K562 (cell line): ENCODE measurements around the gene ABHD1. TPM values are rescaled to one million over a fixed set of nuclear protein-coding genes. Genes with fewer than 3 reads are reported as not detected.
A peak's percentile ranks its signal among the peaks of the same experiment; 100 is the strongest.

Experiments used
- ATAC-seq: fragments of 200-7000 bp; cut with Tn5 transposase; 3 replicates; pipeline ENCODE4 v1.9.1; 2020; ENCODE audit warnings: moderate library complexity
- BruUV-seq: library from RNA; stranded (reverse); fragments of 400-500 nt; replicated peaks from 2 replicates; lab custom pipeline; 2021; lab: Mats Ljungman, UMichigan
- CTCF ChIA-PET: fragments of 300-600 bp; formaldehyde crosslinking; extraction: SDS; loops from one replicate; lab custom pipeline; 2021; ENCODE audit warnings: low intra/inter-chr PET ratio; lab: Yijun Ruan, JAX
- POLR2A ChIA-PET: fragments of 300-600, 350-650 bp; sonication (Branson Sonifier 250); formaldehyde crosslinking; extraction: SDS; loops from one replicate; lab custom pipeline; 2021; ENCODE audit warnings: antibody characterized with exemption, inconsistent platforms; lab: Yijun Ruan, JAX
- DNase-seq, 4 experiments: peaks; one replicate each; pipeline versions ENCODE4 v3.0.0 to v3.0.0-alpha.2; 2011 to 2018; ENCODE audit warnings: low spot score in 3 of 4, mixed read lengths in 3 of 4; ENCODE audit errors: extremely low read depth in 1 of 4
- FAIRE-seq: peaks from 2 replicates; lab custom pipeline; 2011; peaks lifted over from hg19 to GRCh38; lab: Jason Lieb, UNC
- H2AFZ ChIP-seq: 2 replicates; pipeline ENCODE4 v1.6.0; 2011; ENCODE audit warnings: low read depth, low read length, control low read depth, inconsistent platforms
- H3K27ac ChIP-seq: fragments of 200-600 bp; 3 replicates; pipeline ENCODE4 v1.8.0; 2011; ENCODE audit warnings: low read depth, mild to moderate bottlenecking, control low read depth, inconsistent platforms, low read length, moderate library complexity, mixed read lengths; ENCODE audit errors: extremely low read depth
- H3K27me3 ChIP-seq, 2 experiments: fragments of 300-600 bp in 1 of 2; 2 replicates in 1 of 2; 3 replicates in 1 of 2; pipeline versions ENCODE4 v1.6.0 to v1.8.0; 2011; ENCODE audit warnings: inconsistent platforms in 2 of 2, low read length in 2 of 2, mild to moderate bottlenecking in 1 of 2, mixed read lengths in 1 of 2, moderate library complexity in 1 of 2; ENCODE audit not compliant: control insufficient read depth in 2 of 2, insufficient read depth in 2 of 2
- H3K36me3 ChIP-seq: fragments of 300-600 bp; 3 replicates; pipeline ENCODE4 v1.8.0; 2011; ENCODE audit warnings: mild to moderate bottlenecking, low read length, inconsistent platforms; ENCODE audit not compliant: control insufficient read depth, insufficient read depth
- H3K4me1 ChIP-seq, 2 experiments: fragments of 200-600 bp in 1 of 2; replicated peaks in 1 of 2; 2 replicates in 1 of 2; 3 replicates in 1 of 2; pipeline versions ENCODE4 v1.5.1 to v1.8.0; 2011; ENCODE audit warnings: inconsistent platforms in 2 of 2, low read length in 2 of 2, mild to moderate bottlenecking in 1 of 2, mixed read lengths in 1 of 2, moderate library complexity in 1 of 2; ENCODE audit not compliant: control insufficient read depth in 2 of 2, insufficient read depth in 2 of 2
- H3K4me2 ChIP-seq: 2 replicates; pipeline ENCODE4 v1.6.1; 2011; ENCODE audit warnings: low read length, control low read depth, inconsistent platforms, mixed read lengths; ENCODE audit not compliant: insufficient read depth
- H3K4me3 ChIP-seq: fragments of 200-600 bp; sonication (generic), shearing (Covaris generic); 2 replicates; pipeline ENCODE4 v1.5.1; 2016; ENCODE audit warnings: control low read depth, inconsistent platforms
- H3K79me2 ChIP-seq: fragments of 200-600 bp; 3 replicates; pipeline ENCODE4 v1.8.0; 2011; ENCODE audit warnings: low read length, inconsistent platforms; ENCODE audit not compliant: control insufficient read depth, insufficient read depth
- H3K9ac ChIP-seq, 2 experiments: 2 replicates each; pipeline versions ENCODE4 v1.6.0 to v1.6.1; 2011; ENCODE audit warnings: low read depth in 2 of 2, low read length in 2 of 2, control low read depth in 1 of 2, inconsistent platforms in 1 of 2, mild to moderate bottlenecking in 1 of 2, mixed read lengths in 1 of 2; ENCODE audit not compliant: insufficient read depth in 1 of 2
- H3K9me1 ChIP-seq: one replicate; pipeline ENCODE4 v1.6.0; 2011; ENCODE audit warnings: inconsistent platforms, mild to moderate bottlenecking, low read length, moderate library complexity; ENCODE audit not compliant: control insufficient read depth, insufficient read depth
- H3K9me3 ChIP-seq: replicated peaks from 2 replicates; pipeline ENCODE4 v1.5.1; 2011; ENCODE audit warnings: low read depth, low read length, inconsistent platforms; ENCODE audit not compliant: control insufficient read depth, insufficient read depth
- H4K20me1 ChIP-seq: replicated peaks from 2 replicates; pipeline ENCODE4 v1.6.1; 2011; ENCODE audit warnings: low read length, inconsistent platforms, mixed read lengths; ENCODE audit not compliant: control insufficient read depth, insufficient read depth
- CHD1 ChIP-seq: fragments of 200-600 bp; sonication (generic); IDR thresholded peaks from one replicate; pipeline ENCODE4 v1.6.1; 2012; ENCODE audit warnings: mild to moderate bottlenecking, moderate library complexity, low read length, inconsistent platforms
- E2F1 ChIP-seq: sonication (generic); formaldehyde crosslinking; IDR thresholded peaks from 2 replicates; pipeline ENCODE4 v1.8.1; 2023; ENCODE audit warnings: mild to moderate bottlenecking, missing genetic modification reagents, moderate library complexity
- KDM5B ChIP-seq: fragments of 200-600 bp; sonication (generic); IDR thresholded peaks from 2 replicates; pipeline ENCODE4 v1.6.1; 2012; ENCODE audit warnings: low read depth, mild to moderate bottlenecking, moderate library complexity, low read length, control low read depth, inconsistent platforms; ENCODE audit not compliant: insufficient replicate concordance
- L3MBTL2 ChIP-seq: fragments of 450-650 bp; IDR thresholded peaks from 2 replicates; pipeline ENCODE4 v1.6.1; 2016; ENCODE audit warnings: mild to moderate bottlenecking, moderate library complexity
- MEIS2 ChIP-seq: fragments of 450-650 bp; IDR thresholded peaks from 2 replicates; pipeline ENCODE4 v1.6.1; 2014; ENCODE audit warnings: mild to moderate bottlenecking; ENCODE audit not compliant: partially characterized antibody
- PBX2 ChIP-seq, 2 experiments: IDR thresholded peaks in 1 of 2; conservative IDR thresholded peaks in 1 of 2; 2 replicates each; pipeline ENCODE4 v1.6.1; 2016; ENCODE audit warnings: low read depth in 2 of 2, mild to moderate bottlenecking in 1 of 2, missing compliant biosample characterization in 1 of 2, missing genetic modification characterization in 1 of 2, moderate library complexity in 1 of 2
- PKNOX1 ChIP-seq: fragments of 450-650 bp; IDR thresholded peaks from 2 replicates; pipeline ENCODE4 v1.6.1; 2016
- ZNF586 ChIP-seq: fragments of 450-650 bp; formaldehyde crosslinking; conservative IDR thresholded peaks from 2 replicates; pipeline ENCODE4 v1.4.0; 2020; ENCODE audit warnings: mild to moderate bottlenecking, moderate library complexity
- ZNF785 ChIP-seq: fragments of 250-450 bp; sonication (Bioruptor Pico); IDR thresholded peaks from 2 replicates; pipeline ENCODE4 v1.4.0; 2020; ENCODE audit warnings: mild to moderate bottlenecking
- WGBS: fragments of 100-300 bp; shearing (Covaris generic); methylation state at CpG from one replicate; pipeline ENCODE4 v1.1.6; 2016; ENCODE audit warnings: low coverage, mixed read lengths; ENCODE audit not compliant: insufficient coverage; ENCODE audit errors: missing lambda C conversion rate; 5-methylcytosine and 5-hydroxymethylcytosine counted together
- in situ Hi-C: fragments of 300-500 bp; cut with MboI; formaldehyde crosslinking; loops from 4 replicates; pipeline ENCODE4 v1.15.0; 2018; ENCODE audit warnings: inconsistent platforms, mixed read lengths
- intact Hi-C: fragments of 100-400 bp; cut with micrococcal nuclease; formaldehyde crosslinking; loops from 2 replicates; pipeline ENCODE4 v1.14.2; 2022
- polyA plus RNA-seq, 8 experiments: library from polyadenylated mRNA; depleted of rRNA in 4 of 8; stranded (reverse) in 5 of 8; unstranded in 3 of 8; fragments of >200 nt; fragmentation: Nextera tagmentation in 2 of 8; fragmentation: Illumina TruSeq in 1 of 8; extraction: Ambion mirVana in 2 of 8; extraction: Trizol in 1 of 8; gene quantifications; 2 replicates each; pipeline versions ENCODE4 v1.2.1 to v1.2.3, GENCODE V29; 2011 to 2014; ENCODE audit warnings: inconsistent platforms in 1 of 8, missing spikeins in 1 of 8
- total RNA-seq, 7 experiments: library from RNA; depleted of rRNA in 6 of 7; stranded (reverse); fragments of >200 nt in 6 of 7; fragmentation: Illumina TruSeq in 2 of 7; extraction: Trizol in 2 of 7; gene quantifications; 2 replicates each; pipeline versions ENCODE4 v1.2.1 to v1.2.3, GENCODE V29; 2011 to 2021; ENCODE audit warnings: low replicate concordance in 1 of 7

ABHD1 gene
- total and polyA plus RNA-seq, 9 of the 15 experiments (the other 6 are each of a cell fraction or from before 2014, with no cell fraction given), result 0.10 to 0.16 (median 0.11) TPM; not detected in 5

- TF ChIP-seq E2F1, result no peak
- no peak for TF ChIP-seq CHD1
- no peak for TF ChIP-seq ZNF586 (CRISPR knock-in tag)
Observed at GRCh38 chr2:27125104-27125503, 1.5 kb downstream of the ABHD1 start (continued).

GRCh38 chr2:27126252-27126710 is 2.7 kb downstream of the ABHD1 start:
- Histone ChIP-seq H2AFZ (no peak overlapping the region), H3K27me3 (peaks cover 2 to 7% of the 10 kb centered on the region in 2 experiments; a peak in 3 of 5 replicates), H3K27ac (no peak overlapping the region), H3K4me2 (no peak overlapping the region), H3K36me3 (peaks cover 20% of the 10 kb centered on the region; the same call in 2 of the 3 replicates), H3K9me3 (no peaks in the 10 kb centered on the region), H3K4me3 (no peak overlapping the region), H3K4me1 (peaks cover 10 to 16% of the 10 kb centered on the region in 2 experiments; a peak in 4 of 5 replicates), H4K20me1 (no peaks in the 10 kb centered on the region; the same call in 1 of the 2 replicates), H3K9me1 (peaks cover 2% of the 10 kb centered on the region), H3K79me2 (no peaks in the 10 kb centered on the region), H3K9ac (no peak overlapping the region; a peak in 1 of 4 replicates)
- POLR2A ChIA-PET, result interaction anchor here (0.7 to 4.1 kb wide), 3 partner anchors 14 to 151 kb away, joined by 3 to 17 read pairs (median 4); no protein-coding TSS in a partner anchor
- no TSS peak for BruUV-seq
- no peak for ATAC-seq
- CTCF ChIA-PET, result no interaction called here
- no peak for FAIRE-seq
- intact Hi-C loops (no loop called here), in situ Hi-C loops (no loop called here)
- no peak for DNase-seq
- 21% methylated on average over 5 of the region's 5 CpGs for WGBS
- peak; percentile 60; the same call in 1 of the 2 replicates for TF ChIP-seq PKNOX1
- no peak for TF ChIP-seq ZNF785 (CRISPR knock-in tag)
- no peak for TF ChIP-seq PBX2 (CRISPR knock-in tag; IDR thresholded peaks at IDR 0.05; ENCODE audit: low read depth)
- peak; percentile 24; the same call in 1 of the 2 replicates for TF ChIP-seq PBX2 (tag; conservative IDR thresholded peaks at IDR 0.05; ENCODE audit: low read depth)
- TF ChIP-seq KDM5B, result peak; percentile 26
- TF ChIP-seq L3MBTL2, result 0 out of 2 replicates have a peak, but pooled peaks have one; percentile 22
- TF ChIP-seq MEIS2, result peak; percentile 29
